Right ventricle myocardium inferior (tissue), 1 donor: Measurements from ENCODE around the gene ZPR1. TPM values are rescaled to one million over a fixed set of nuclear protein-coding genes. Genes with fewer than 3 reads are reported as not detected.
"Not testable (repeated sequence)": the region's sequence is repeated elsewhere in the genome, so short reads cannot be mapped to it uniquely, and the experiment has no call there.

Experiments
- ATAC-seq: fragments of 200-7000 bp; cut with Tn5 transposase; one replicate; pipeline ENCODE4 v1.9.1; 2020; ENCODE audit warnings: mild to moderate bottlenecking, moderate library complexity
- DNase-seq: peaks from one replicate; pipeline ENCODE4 v3.0.0; 2021; ENCODE audit errors: missing footprints
- intact Hi-C: fragments of 100-400 bp; cut with DNase I; formaldehyde crosslinking; loops from one replicate; pipeline ENCODE4 v1.11.0; 2022
- total RNA-seq: library from RNA; stranded (reverse); fragmentation: NEBNext Ultra II Directional; extraction: Animal tissue kit (Norgen Biotek cat#: 25700); gene quantifications from one replicate; pipeline ENCODE4 v1.2.1, GENCODE V29; 2021
- donor health status: DM: no; HTN: yes; CAD: no; lungs with severe emphysema.

The ZPR1 gene
- total RNA-seq, 1 donor from 2014 or later = 23.3 TPM

GRCh38 chr11:116775975-116776374 lies 11.8 kb downstream of the ZPR1 start:
- intact Hi-C loops = no loop called here
- no peak for ATAC-seq
- no peak for DNase-seq

DNA sequence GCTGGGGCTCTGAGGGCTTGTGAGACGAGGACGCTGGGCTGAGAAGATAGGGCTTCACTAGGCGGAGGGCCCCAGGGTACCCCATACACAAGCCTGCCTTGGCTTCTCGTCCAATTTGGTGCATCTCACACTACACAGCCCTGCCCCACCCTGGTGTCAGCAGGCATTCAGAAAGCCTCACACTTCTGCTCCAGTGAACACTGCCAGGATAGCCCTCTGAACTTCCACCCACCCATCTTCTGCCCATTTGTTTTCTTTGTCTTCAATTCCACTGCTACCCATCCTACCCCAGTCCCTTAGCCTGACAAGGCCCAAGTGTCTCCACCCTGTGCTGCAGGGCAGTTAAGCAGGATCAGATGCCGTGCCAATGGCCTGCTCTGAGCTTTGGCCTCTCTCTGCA lies 13.2 kb downstream of the ZPR1 start:
- DNase-seq (no peak), ATAC-seq (no peak)
- intact Hi-C loops = loop anchor here (5.0 kb wide), 1 partner anchor 458 kb away; the partner anchor contains the start of genes PCSK7 and RNF214

GRCh38 chr11:116773203-116774097 lies 14.4 kb downstream of the ZPR1 start:
- DNase-seq = no peak
- peak; percentile 59 for ATAC-seq
- intact Hi-C loops = loop anchor here (5.0 kb wide), 1 partner anchor 459 kb away; the partner anchor contains the start of genes PCSK7 and RNF214

DNA sequence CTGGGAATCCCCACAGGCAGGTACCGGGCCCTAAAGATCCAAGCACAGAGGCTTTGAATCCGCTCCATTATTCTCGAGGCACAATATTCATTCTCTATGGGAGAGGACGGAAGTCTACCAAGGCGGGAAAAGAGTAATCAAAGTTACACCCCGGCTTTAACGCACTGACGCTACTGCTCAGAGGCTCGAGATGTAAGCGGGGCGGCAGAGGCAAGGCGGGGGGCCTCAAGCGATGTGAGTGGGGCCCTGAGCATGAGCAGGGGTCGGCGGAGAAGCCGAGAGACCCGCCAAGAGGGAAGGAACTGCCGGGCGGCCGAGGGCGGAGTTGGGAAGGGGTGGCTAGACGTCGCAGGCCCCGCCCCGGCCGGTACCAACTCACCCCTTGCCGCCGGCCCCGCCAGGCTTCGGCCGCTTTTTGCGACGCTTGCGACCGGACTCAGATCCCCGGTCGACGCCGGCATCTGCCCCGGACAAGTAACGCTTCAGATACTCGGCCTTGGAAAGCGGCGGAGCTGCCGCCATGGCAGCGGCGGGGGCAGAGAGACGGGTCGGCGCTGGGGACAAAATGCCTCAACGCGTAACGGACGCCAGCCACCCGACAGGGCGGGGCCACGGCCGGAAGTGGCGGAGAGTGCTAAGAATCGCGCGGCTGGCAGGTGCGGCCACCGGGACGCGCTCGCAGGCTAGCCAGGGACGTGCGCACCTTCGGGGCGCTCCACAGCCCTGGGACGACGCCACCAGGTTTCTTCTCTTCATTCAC lies 15.2 kb downstream of the ZPR1 start, which contains the start of gene BUD13:
Gene BUD13 (minus strand): TSS at position 545 of the 760 bp plus-strand sequence. CDS start 23 bp downstream, at position 522.
- intact Hi-C loops = loop anchor here (5.0 kb wide), 1 partner anchor 460 kb away; the partner anchor contains the start of genes PCSK7 and RNF214
- peak; percentile 95 for DNase-seq
- ATAC-seq = peak; percentile 96

DNA sequence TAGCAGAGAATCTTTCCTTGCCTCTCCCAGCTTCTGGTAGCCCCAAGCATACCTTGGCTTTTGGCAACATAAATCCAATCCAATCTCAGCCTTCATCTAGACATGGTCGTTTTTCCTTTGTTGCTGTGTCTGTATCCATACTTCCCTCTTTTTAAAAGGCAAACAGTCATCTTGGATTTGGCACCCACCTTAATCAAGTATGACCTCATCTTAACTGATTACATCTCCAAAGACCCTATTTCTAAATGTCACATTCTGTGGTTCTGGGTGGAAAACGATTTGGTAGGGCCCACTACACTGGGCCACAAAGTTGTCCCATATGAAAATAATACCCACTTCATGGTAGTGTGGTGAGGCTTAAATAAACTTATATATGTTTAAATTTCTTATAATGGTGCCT lies 15.9 kb downstream of the ZPR1 start:
- intact Hi-C loops = loop anchor here (5.0 kb wide), 1 partner anchor 460 kb away; the partner anchor contains the start of genes PCSK7 and RNF214
- DNase-seq (no peak), ATAC-seq (no peak)

DNA sequence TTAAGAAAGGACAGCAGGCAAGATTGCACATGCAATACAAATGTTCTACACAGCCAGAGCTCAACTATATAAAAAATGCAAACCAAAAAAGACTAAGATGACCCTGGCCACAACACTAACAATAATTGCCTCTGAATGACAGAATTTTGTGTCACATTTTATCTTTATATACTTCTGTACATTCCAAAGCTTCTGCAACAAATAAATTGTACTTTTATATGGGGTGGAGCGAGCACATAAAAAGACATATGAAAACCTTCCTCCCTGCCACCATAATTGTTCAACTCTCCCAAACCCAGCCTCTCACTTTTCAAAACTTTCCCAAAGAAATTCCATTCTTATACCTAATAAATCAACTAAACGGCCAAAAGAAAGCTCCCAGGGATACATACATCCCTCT lies 25.7 kb downstream of the ZPR1 start:
- intact Hi-C loops = no loop called here
- no peak for ATAC-seq
- DNase-seq = no peak

- DNase-seq, ATAC-seq, intact Hi-C loops: not testable (repeated sequence)
Measured at GRCh38 chr11:116756044-116756443, 31.8 kb downstream of the ZPR1 start.

DNA sequence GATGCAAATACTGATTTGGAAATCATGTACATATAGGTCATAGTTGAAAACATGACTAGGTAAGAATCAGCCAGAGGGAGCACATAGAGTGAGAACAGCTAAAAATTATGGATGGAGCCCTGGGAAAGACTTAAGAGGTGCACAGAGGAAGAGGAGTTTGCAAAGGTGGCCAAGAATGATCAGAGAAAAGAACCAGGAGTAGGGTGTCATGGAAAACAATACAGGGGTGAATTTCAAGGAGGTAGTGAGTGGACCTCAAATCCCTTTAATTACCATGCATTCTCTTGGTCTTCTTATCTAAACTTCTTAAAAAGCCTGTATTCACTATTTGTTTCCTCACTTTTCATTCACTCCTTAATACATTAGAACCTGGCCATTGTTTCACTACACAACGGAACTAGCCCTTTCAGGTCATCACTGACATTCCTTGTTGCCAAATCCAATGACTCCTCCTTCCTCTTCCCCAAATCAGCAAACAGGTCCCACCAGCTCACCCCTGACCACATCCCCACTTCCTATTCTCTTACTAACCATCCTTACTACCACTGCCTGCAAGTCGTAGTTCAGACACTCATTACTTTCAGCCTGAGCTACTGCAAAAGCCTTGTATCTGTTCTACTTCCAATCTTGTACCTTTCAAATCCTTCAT lies 37.6 kb downstream of the ZPR1 start:
- DNase-seq = no peak
- no peak for ATAC-seq
- intact Hi-C loops = no loop called here

DNA sequence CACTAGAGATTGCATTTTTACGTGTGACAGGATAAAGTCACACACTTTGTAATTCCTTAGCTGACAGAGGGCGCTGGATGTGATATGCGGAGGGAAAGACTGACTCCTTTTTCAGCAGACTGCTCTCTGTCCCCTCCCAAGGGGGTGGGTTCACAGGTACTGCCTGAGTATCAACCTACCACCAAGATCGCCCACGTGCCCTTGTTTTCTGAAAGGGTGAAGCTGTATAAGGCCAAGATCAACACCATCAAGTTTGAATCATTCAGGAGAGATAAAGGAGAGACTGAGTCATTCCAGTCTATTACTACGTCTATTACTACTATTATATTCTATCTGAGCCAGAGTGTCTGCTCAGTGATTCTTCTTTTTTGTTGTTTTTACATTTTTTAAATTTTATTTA lies 45.7 kb downstream of the ZPR1 start:
- intact Hi-C loops = no loop called here
- ATAC-seq = no peak

GRCh38 chr11:116740741-116741140 lies 47.1 kb downstream of the ZPR1 start:
- DNase-seq = no peak
- no peak for ATAC-seq
- intact Hi-C loops = no loop called here

More for the DNA sequence above, 45.7 kb downstream of the ZPR1 start:
- DNase-seq = no peak

GRCh38 chr11:116738975-116739374 lies 48.8 kb downstream of the ZPR1 start:
- intact Hi-C loops = no loop called here
- ATAC-seq (no peak), DNase-seq (no peak)

DNA sequence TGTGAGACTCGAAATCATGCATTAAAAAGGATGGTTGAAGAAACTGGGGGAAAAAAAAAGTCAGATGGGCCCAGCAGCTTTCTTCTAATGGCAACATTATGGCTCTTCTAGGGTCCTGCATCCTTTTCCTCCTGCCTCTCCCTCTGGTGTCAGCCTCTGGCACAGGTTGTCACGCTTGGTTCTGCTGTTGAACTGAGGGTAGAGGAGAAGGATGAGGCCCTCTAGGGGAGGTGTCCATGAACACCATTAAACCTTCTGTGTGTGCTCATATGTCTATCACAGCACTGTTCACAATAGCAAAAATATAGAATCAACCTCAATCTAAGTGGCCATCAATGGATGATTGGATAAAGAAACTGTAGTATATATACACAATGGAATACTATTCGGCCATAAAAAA lies 51.1 kb downstream of the ZPR1 start:
- ATAC-seq (no peak), DNase-seq (no peak)
- intact Hi-C loops = no loop called here

- DNase-seq (no peak), ATAC-seq (no peak)
- intact Hi-C loops = no loop called here
Measured at GRCh38 chr11:116733969-116734508, 53.8 kb downstream of the ZPR1 start.

DNA sequence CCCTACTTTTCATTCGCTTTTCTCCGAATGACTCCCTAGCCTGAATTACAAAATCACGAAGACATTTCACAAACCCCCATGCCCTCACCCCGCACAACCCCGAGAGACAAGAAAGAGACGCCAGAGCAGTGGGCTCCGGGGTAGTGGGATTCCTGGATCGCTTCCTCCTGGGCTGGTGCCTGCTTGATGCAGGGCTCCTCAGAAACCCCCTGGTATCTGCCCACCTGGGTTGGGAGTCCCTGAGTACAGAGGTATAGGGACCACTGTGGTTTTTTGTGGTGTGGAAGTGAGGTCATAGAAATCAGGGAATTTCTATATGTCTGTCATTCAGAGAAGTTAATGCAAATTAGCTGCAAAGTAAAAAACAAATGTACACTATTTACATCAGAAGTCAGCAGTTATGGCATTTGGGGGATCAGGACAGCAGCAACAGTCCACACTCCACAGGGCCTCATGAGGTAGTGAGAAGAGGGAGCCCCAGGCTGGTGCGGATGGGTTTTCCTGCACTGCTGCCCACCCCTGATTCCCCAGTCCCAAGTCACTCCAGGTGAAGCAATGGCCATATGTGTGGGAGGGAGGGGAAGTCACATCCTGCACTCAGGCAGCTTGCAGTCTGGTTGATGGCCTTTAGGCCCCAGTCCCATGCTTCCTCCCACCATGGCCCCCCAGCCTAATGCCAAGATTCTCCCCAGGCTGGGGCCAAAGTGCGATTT lies 54.6 kb downstream of the ZPR1 start:
- ATAC-seq (no peak), DNase-seq (no peak)
- intact Hi-C loops = no loop called here

GRCh38 chr11:116732271-116733042 lies 55.4 kb downstream of the ZPR1 start:
- intact Hi-C loops = no loop called here
- DNase-seq = no peak

DNA sequence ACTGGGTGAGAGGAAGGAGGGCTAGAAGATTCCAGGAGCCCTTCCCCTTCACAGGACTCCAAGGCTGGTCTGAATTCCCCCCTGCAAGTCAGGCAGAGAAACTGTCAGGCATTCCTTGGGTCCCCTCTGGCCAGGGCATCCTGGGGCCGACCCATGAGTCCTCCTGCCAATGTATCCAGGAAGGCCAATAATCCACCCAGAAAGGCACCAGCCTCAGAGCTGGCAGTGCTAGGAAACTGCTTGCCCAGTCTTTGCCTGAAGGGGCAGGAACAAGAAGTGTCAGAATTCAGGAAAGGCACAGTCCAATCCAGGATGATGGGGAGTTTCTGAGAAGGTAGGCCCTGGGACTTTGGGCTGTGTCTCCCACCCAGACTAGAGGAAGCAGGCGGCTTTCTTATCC lies 56.0 kb downstream of the ZPR1 start:
- intact Hi-C loops = no loop called here
- no peak for DNase-seq
- ATAC-seq = no peak

More at GRCh38 chr11:116732271-116733042, 55.4 kb downstream of the ZPR1 start:
- ATAC-seq = peak; percentile 66

DNA sequence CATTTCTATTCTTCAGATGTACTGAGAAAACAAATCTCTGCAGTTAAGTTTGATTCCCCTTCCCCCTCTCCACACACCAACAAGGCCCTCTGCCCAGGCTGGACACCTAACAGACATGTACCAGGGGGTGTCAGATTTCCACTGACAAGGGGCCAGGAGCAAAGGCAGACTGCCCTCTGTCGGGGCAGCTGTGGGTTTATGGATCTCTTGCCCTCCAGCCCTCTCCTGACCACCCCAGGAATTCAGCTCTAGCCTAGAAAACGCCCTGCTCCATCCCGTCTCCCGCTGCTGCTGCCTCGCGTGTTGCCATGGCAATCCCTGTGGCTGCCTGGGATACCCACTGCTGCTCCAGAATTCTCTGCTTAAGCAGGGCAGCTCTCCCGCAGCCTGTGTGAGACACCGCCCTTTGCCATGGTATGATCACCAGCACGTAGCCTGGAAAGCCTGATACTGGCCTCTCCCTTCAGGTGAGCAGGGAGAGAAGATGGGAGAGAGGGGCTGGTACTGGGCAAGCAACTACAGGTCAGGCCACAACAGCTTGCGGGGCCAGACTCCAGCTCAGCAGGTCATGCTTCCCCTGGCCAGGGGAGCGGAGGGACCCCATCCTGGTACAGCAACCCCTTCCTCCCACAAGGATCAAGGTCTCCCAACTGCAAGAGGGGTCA lies 56.6 kb downstream of the ZPR1 start:
- no peak for DNase-seq
- ATAC-seq = peak; percentile 20
- intact Hi-C loops = no loop called here
